Fibroblast of lung (primary cell): Measurements from ENCODE around the gene CFAP206. TPM values are rescaled to one million over a fixed set of nuclear protein-coding genes. Genes with fewer than 3 reads are reported as not detected.
A peak's percentile ranks its signal among the peaks of the same experiment; 100 is the strongest.

Experiments
- DNase-seq, 2 donors: peaks; one replicate each; pipeline versions ENCODE4 v3.0.0 to v3.0.0-alpha.2; 2010; ENCODE audit warnings: low read depth in 2 of 2
- H2AFZ ChIP-seq: 2 replicates; pipeline ENCODE4 v1.5.1; 2012; ENCODE audit warnings: low read length, control low read depth, inconsistent platforms
- H3K27ac ChIP-seq: 2 replicates; pipeline ENCODE4 v1.5.1; 2011; ENCODE audit warnings: low read length, control low read depth; ENCODE audit not compliant: insufficient read depth
- H3K27me3 ChIP-seq: 2 replicates; pipeline ENCODE4 v1.5.1; 2011; ENCODE audit warnings: mild to moderate bottlenecking, low read length; ENCODE audit not compliant: control insufficient read depth, insufficient read depth
- H3K36me3 ChIP-seq: 2 replicates; pipeline ENCODE4 v1.5.1; 2011; ENCODE audit warnings: low read length; ENCODE audit not compliant: control insufficient read depth, insufficient read depth
- H3K4me1 ChIP-seq: 2 replicates; pipeline ENCODE4 v1.5.1; 2011; ENCODE audit warnings: low read length; ENCODE audit not compliant: control insufficient read depth, insufficient read depth; ENCODE audit errors: extremely low read depth
- H3K4me2 ChIP-seq: 2 replicates; pipeline ENCODE4 v1.5.1; 2011; ENCODE audit warnings: low read length, control low read depth; ENCODE audit not compliant: insufficient read depth; ENCODE audit errors: extremely low read depth
- H3K4me3 ChIP-seq, 4 experiments: fragments of 200-600 bp in 1 of 4; sonication (generic) in 1 of 4; replicated peaks in 1 of 4; 2 replicates each; pipeline ENCODE4 v1.5.1; 2011 to 2016; ENCODE audit warnings: low read length in 4 of 4, low read depth in 3 of 4, mild to moderate bottlenecking in 3 of 4, control low read depth in 2 of 4, inconsistent platforms in 1 of 4, mixed read lengths in 1 of 4; ENCODE audit not compliant: insufficient read depth in 1 of 4; ENCODE audit errors: control extremely low read depth in 1 of 4
- H3K79me2 ChIP-seq: 2 replicates; pipeline ENCODE4 v1.5.1; 2012; ENCODE audit warnings: mild to moderate bottlenecking, low read length, inconsistent platforms; ENCODE audit not compliant: control insufficient read depth, insufficient read depth
- H3K9ac ChIP-seq: 2 replicates; pipeline ENCODE4 v1.5.1; 2011; ENCODE audit warnings: mild to moderate bottlenecking, low read length, control low read depth; ENCODE audit not compliant: insufficient read depth
- H3K9me3 ChIP-seq: 2 replicates; pipeline ENCODE4 v1.5.1; 2012; ENCODE audit warnings: low read depth, low read length; ENCODE audit not compliant: control insufficient read depth, insufficient read depth
- H4K20me1 ChIP-seq: 2 replicates; pipeline ENCODE4 v1.5.1; 2011; ENCODE audit warnings: low read length; ENCODE audit not compliant: control insufficient read depth, insufficient read depth; ENCODE audit errors: extremely low read depth
- CTCF ChIP-seq, 2 donors: IDR thresholded peaks in 1 of 2; conservative IDR thresholded peaks in 1 of 2; 1 replicate in 1 of 2; 2 replicates in 1 of 2; pipeline ENCODE4 v1.5.1; 2011 to 2012; ENCODE audit warnings: low read length in 2 of 2, control low read depth in 1 of 2, inconsistent platforms in 1 of 2, low read depth in 1 of 2, mild to moderate bottlenecking in 1 of 2
- EZH2 ChIP-seq: IDR thresholded peaks from 2 replicates; pipeline ENCODE4 v1.5.1; 2012; ENCODE audit warnings: low read length, control low read depth, mild to moderate bottlenecking; ENCODE audit errors: missing control alignments
- polyA minus RNA-seq: library from RNA; depleted of rRNA, polyadenylated mRNA; stranded (reverse); fragments of >200 nt; gene quantifications from 2 replicates; pipeline ENCODE4 v1.2.3, GENCODE V29; 2011; ENCODE audit warnings: low replicate concordance
- polyA plus RNA-seq, 2 donors: library from polyadenylated mRNA; depleted of rRNA in 1 of 2; stranded (reverse) in 1 of 2; unstranded in 1 of 2; fragments of >200 nt; gene quantifications; 2 replicates each; pipeline ENCODE4 v1.2.1, GENCODE V29; 2011 to 2012; ENCODE audit warnings: missing spikeins in 1 of 2
- total RNA-seq: library from RNA; depleted of rRNA; stranded (reverse); fragments of >200 nt; gene quantifications from 2 replicates; pipeline ENCODE4 v1.2.1, GENCODE V29; 2014

Gene CFAP206
- total RNA-seq, result under 0.01 and 0.26 TPM in 2 replicates
- 0.11 and 0.26 TPM in 2 replicates for polyA plus RNA-seq
- polyA plus RNA-seq (2012), result 0.08 and 0.10 TPM in 2 replicates
- not detected in 2 replicates for polyA minus RNA-seq

GRCh38 chr6:87407901-87408720, at the start of gene CFAP206:
Gene CFAP206 (plus strand): TSS chr6:87407972. CDS start chr6:87409840, 1,868 bp downstream.
- H3K4me3 ChIP-seq, result peak within 1 kb of the TSS; percentile 65 to 94 (median 88)

GRCh38 chr6:87364602-87365252, 43.0 kb upstream of the CFAP206 start:
- Histone ChIP-seq H3K4me1 (no peaks in the 10 kb centered on the region), H3K4me2 (no peak overlapping the region), H3K9me3 (no peaks in the 10 kb centered on the region), H3K36me3 (no peaks in the 10 kb centered on the region), H3K4me3 (no peak overlapping the region), H3K27me3 (no peaks in the 10 kb centered on the region), H2AFZ (no peak overlapping the region), H3K27ac (no peak overlapping the region), H3K79me2 (no peaks in the 10 kb centered on the region), H4K20me1 (no peaks in the 10 kb centered on the region), H3K9ac (no peak overlapping the region)
- DNase-seq, result no peak
- TF ChIP-seq EZH2 (no peak), CTCF (conservative IDR thresholded peaks at IDR 0.05 in 1 of 2, IDR thresholded peaks at IDR 0.05 in 1 of 2; ENCODE audit: low read depth in 1 of 2, low read length in 2 of 2) (no peak)

More at GRCh38 chr6:87407901-87408720, at the start of gene CFAP206:
- no peaks in the 10 kb centered on the region for H4K20me1 ChIP-seq
- H3K9ac ChIP-seq, result peak within 1 kb of the TSS; percentile 82
- H3K27me3 ChIP-seq, result no peaks in the 10 kb centered on the region
- H2AFZ ChIP-seq, result peak within 1 kb of the TSS; percentile 95
- peak within 1 kb of the TSS; percentile 79 for H3K27ac ChIP-seq
- peak in 1 of 2 donors; percentile 12 for TF ChIP-seq CTCF (conservative IDR thresholded peaks at IDR 0.05 in 1 of 2, IDR thresholded peaks at IDR 0.05 in 1 of 2; ENCODE audit: low read depth in 1 of 2, low read length in 2 of 2)
- TF ChIP-seq EZH2, result no peak
- H3K9me3 ChIP-seq, result no peaks in the 10 kb centered on the region
- H3K4me2 ChIP-seq, result peak within 1 kb of the TSS; percentile 93
- H3K36me3 ChIP-seq, result no peaks in the 10 kb centered on the region
- peak; percentile 79 to 84 for DNase-seq
- H3K79me2 ChIP-seq, result no peaks in the 10 kb centered on the region
- H3K4me1 ChIP-seq, result no peaks in the 10 kb centered on the region
